HG03558 (cell line): ENCODE data around the gene MRPS34.

Source experiments
- ATAC-seq: cut with Tn5 transposase; IDR thresholded peaks from one replicate; pipeline ENCODE4 v1.9.1; 2021; ENCODE audit warnings: moderate number of reproducible peaks; ENCODE audit not compliant: unreplicated experiment; ENCODE audit errors: extremely low read depth

MRPS34 gene

GRCh38 chr16:1732071-1732470, 40.9 kb downstream of the MRPS34 start:
- no peak for ATAC-seq

GRCh38 chr16:1731603-1732002, 41.3 kb downstream of the MRPS34 start:
- ATAC-seq: no peak

GRCh38 chr16:1731073-1731472, 41.9 kb downstream of the MRPS34 start:
- ATAC-seq: no peak

- no peak for ATAC-seq
These were observed 43.5 kb downstream of the MRPS34 start for GRCh38 chr16:1729445-1729844.

GRCh38 chr16:1729026-1729425, 43.9 kb downstream of the MRPS34 start:
- ATAC-seq: no peak

- ATAC-seq: no peak
These were observed 45.0 kb downstream of the MRPS34 start for GRCh38 chr16:1727651-1728624.

GRCh38 chr16:1726661-1727502, 46.1 kb downstream of the MRPS34 start:
- no peak for ATAC-seq

GRCh38 chr16:1724491-1724890, 48.4 kb downstream of the MRPS34 start:
- no peak for ATAC-seq

GRCh38 chr16:1723450-1724147, 49.3 kb downstream of the MRPS34 start:
- no peak for ATAC-seq
